ENCODE data around the gene CACNA1I.

The CACNA1I gene

GRCh38 chr22:39598017-39598965 is 27.7 kb downstream of the CACNA1I start:
- DNase-seq (ENCODE audit: low read depth) = no peak

GRCh38 chr22:39600491-39601179 is 30.1 kb downstream of the CACNA1I start:
- no peak for DNase-seq (ENCODE audit: low read depth)

- DNase-seq (ENCODE audit: low read depth) = no peak
These were observed 30.6 kb downstream of the CACNA1I start for GRCh38 chr22:39601180-39601535.

- no peak for DNase-seq (ENCODE audit: low read depth)
These were observed 32.8 kb downstream of the CACNA1I start for GRCh38 chr22:39603345-39603744.

GRCh38 chr22:39610246-39610645 is 39.7 kb downstream of the CACNA1I start:
- DNase-seq (ENCODE audit: low read depth) = no peak

- no peak for DNase-seq (ENCODE audit: low read depth)
These were observed 40.2 kb downstream of the CACNA1I start for GRCh38 chr22:39610766-39611165.

- no peak for DNase-seq (ENCODE audit: low read depth)
These were observed 40.8 kb downstream of the CACNA1I start for GRCh38 chr22:39611360-39611759.

GRCh38 chr22:39612811-39613548 is 42.4 kb downstream of the CACNA1I start:
- DNase-seq (ENCODE audit: low read depth) = no peak

- DNase-seq (ENCODE audit: low read depth) = no peak
These were observed 43.0 kb downstream of the CACNA1I start for GRCh38 chr22:39613549-39613921.

GRCh38 chr22:39614442-39614841 is 43.9 kb downstream of the CACNA1I start:
- DNase-seq (ENCODE audit: low read depth) = no peak

- DNase-seq (ENCODE audit: low read depth) = no peak
These were observed 45.5 kb downstream of the CACNA1I start for GRCh38 chr22:39616051-39616450.

- no peak for DNase-seq (ENCODE audit: low read depth)
These were observed 46.2 kb downstream of the CACNA1I start for GRCh38 chr22:39616781-39617180.

GRCh38 chr22:39617342-39617741 is 46.8 kb downstream of the CACNA1I start:
- DNase-seq (ENCODE audit: low read depth) = no peak

- DNase-seq (ENCODE audit: low read depth) = no peak
These were observed 47.6 kb downstream of the CACNA1I start for GRCh38 chr22:39617970-39618757.

GRCh38 chr22:39618996-39619530 is 48.5 kb downstream of the CACNA1I start:
- DNase-seq (ENCODE audit: low read depth) = no peak

- no peak for DNase-seq (ENCODE audit: low read depth)
These were observed 50.6 kb downstream of the CACNA1I start for GRCh38 chr22:39620924-39621690.

GRCh38 chr22:39621826-39622225 is 51.3 kb downstream of the CACNA1I start:
- no peak for DNase-seq (ENCODE audit: low read depth)

- no peak for DNase-seq (ENCODE audit: low read depth)
These were observed 52.4 kb downstream of the CACNA1I start for GRCh38 chr22:39622881-39623367.

GRCh38 chr22:39623603-39624500 is 53.3 kb downstream of the CACNA1I start:
- DNase-seq (ENCODE audit: low read depth) = no peak

GRCh38 chr22:39624501-39624821 is 53.9 kb downstream of the CACNA1I start:
- no peak for DNase-seq (ENCODE audit: low read depth)
